Stimulated activated CD4-positive, alpha-beta T cell treated with anti-CD3 and anti-CD28 coated beads, Interleukin-15, amount 100 ng/mL, for 24 hours (primary cell): ENCODE results near the gene SMCO3.
"Not testable (repeated sequence)": the region's sequence is repeated elsewhere in the genome, so short reads cannot be mapped to it uniquely, and the experiment has no call there.

Experiments used
- DNase-seq: peaks from one replicate; pipeline ENCODE4 v3.0.0-alpha.2; 2020

SMCO3 gene

DNA sequence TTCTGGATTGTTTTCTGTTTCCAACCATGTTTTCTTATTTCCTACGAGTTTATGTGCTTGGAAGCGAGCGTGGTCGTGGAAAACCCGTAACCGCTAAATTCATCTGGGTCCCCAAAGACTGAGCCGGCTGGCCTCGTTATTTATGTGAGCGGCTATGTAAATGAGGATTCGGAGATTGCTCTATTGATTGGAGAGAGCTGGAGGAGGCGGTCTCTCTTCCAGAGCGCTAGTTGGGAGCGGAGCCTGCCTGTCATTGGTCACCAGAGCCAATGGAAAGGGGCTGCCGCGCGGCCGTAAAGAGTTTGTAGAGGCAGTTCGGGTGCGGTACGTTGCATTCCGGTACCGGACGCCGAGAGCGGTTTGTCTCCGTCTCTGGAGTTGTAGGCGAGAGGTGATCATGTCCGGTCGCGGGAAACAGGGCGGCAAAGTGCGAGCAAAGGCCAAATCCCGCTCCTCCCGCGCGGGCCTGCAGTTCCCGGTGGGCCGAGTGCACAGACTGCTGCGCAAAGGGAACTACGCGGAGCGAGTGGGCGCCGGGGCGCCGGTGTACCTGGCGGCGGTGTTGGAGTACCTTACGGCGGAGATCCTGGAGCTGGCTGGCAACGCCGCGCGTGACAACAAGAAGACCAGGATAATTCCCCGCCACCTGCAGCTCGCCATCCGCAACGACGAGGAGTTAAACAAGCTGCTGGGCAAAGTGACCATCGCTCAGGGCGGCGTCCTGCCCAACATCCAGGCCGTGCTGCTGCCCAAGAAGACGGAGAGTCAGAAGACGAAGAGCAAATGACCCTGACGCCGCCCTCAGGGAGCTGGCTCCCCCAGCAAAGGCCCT is 39.7 kb downstream of the SMCO3 start:
- DNase-seq, result peak; percentile 92

GRCh38 chr12:14773685-14774073 is 40.3 kb downstream of the SMCO3 start:
- no peak for DNase-seq

DNA sequence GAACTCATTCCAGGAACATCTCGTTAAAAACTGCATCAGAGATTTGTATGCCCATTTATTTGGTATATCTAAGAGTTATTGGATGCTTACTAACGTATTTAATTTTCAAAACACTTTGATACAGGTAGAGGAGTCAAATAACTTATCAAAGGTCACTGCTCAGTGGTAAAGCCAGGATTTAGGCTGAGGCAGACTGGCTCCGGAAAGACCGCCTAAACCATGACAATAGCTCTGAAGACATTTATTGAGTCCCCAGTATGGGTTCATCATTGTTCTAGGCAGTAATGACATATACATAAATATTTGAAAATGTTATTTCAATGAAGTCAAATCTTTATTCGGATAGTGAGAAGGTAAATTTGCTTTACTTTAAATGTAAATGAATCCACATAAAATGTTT is 41.0 kb downstream of the SMCO3 start:
- DNase-seq, result no peak

DNA sequence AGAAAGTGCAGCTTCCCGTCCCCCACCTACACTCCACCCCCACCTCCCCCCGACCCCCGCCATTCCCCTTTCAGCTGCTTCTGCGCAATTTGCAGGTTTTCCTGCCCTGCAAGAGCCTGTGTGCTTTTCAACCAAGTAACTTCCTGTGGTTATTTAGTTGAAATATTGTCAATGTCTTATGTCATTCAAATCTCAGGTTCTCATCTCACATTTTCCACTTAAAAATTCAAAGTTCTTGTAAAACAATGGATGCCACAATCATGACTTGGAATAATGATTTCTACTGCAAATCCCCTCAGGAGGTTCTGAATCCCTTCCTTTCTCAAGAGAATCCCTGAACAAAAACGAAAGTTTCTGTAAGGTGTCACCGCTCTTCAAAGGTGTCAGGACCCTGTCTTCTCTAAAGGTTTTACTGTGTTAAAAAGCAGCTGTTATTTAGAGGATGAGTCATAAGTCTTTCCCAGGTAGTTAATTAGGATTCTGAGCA is 42.3 kb downstream of the SMCO3 start:
- DNase-seq, result peak; percentile 28

DNA sequence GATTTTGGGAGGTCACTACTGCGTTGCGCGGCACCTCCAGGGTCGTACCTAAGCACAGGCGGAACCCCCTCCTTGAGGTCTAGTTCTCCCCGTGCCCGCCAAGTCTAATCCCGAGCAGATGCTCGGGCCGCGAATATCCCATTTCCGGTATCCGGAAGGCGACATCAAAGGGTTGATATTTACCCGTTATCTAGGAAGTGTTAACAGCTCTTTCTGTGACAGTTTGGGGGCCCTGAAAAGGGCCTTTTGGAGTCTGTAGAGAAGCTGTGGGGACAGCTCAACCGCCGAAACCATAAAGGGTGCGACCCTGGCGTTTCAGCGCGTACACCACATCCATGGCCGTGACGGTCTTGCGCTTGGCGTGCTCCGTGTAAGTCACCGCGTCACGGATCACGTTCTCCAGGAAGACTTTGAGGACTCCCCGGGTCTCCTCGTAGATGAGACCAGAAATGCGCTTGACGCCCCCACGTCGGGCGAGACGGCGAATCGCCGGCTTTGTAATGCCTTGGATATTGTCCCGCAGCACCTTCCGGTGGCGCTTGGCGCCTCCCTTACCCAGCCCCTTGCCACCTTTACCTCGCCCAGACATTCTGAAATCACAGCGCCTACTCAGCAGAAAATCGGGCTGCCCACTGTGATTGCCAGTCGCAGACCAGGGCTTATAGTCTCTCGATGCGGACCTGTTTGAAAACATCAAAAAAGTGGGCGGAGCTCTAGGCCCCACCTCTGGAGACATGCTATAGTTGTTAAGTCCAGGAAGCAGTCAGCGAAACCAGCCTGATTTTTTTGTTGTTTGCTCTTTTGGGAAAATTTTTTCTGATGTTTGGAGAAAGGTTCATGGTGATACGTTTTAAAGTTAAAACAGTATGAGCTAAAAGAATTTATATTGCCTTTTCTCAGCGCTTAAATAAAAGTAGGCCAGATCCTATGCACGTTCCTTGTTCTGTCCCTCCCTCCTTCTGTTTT is 43.2 kb downstream of the SMCO3 start:
- DNase-seq, result peak; percentile 93

DNA sequence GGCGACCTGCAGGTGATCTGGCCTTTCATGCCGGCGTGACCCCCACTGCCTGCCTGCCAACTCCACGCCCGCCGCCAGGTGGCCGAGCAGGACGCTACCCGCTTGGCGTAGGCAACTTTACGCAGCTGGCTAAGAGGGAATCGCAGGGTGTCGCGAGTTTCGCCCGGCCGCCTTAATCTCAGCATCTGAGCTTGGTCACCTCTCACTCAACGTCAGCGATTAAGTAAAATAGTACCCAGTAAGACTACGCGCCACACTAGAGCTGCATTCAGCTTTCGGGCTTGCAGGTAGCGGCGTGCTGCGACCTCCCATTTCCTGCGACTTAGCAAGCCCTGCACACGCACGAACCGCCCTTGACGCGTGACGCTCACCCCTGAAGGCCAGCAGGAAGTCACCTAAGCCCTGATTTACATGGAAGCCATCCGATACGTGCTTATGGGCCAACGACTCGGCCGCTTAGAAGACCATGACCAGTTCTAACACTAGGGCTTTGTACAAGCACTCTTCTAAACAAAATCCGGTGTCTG is 44.0 kb downstream of the SMCO3 start:
- DNase-seq, result peak; percentile 92

- peak; percentile 56 for DNase-seq
These were observed 44.5 kb downstream of the SMCO3 start for GRCh38 chr12:14769466-14769968.

GRCh38 chr12:14768823-14769405 is 45.1 kb downstream of the SMCO3 start:
- peak; percentile 57 for DNase-seq

- no peak for DNase-seq
These were observed 46.4 kb downstream of the SMCO3 start for GRCh38 chr12:14767617-14768016.

GRCh38 chr12:14766649-14767215 is 47.2 kb downstream of the SMCO3 start:
- no peak for DNase-seq

GRCh38 chr12:14766020-14766419 is 48.0 kb downstream of the SMCO3 start:
- not testable (repeated sequence) for DNase-seq

- no peak for DNase-seq
These were observed 48.6 kb downstream of the SMCO3 start for GRCh38 chr12:14765398-14765797.

DNA sequence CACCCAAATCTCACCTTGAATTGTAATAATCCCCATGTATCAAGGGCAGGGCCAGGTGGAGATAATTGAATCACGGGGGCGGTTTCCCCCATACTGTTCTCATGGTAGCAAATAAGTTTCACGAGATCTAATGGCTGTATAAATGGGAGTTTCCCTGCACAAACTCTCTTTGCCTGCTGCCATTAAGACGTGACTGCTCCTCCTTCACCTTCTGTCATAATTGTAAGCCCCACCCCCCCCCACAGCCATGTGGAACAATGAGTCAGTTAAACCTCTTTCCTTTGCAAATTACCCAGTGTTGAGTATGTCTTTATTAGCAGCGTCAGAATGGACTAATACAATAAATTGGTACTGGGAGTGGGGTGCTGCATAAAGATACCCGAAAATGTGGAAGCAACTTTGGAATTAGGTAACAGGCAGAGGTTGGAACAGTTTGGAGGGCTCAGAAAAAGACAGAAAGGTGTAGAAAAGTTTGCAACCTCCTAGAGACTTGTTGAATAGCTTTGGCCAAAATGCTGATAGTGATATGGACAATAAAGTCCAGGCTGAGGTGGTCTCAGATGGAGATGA is 54.2 kb downstream of the SMCO3 start:
- DNase-seq, result not testable (repeated sequence)

DNA sequence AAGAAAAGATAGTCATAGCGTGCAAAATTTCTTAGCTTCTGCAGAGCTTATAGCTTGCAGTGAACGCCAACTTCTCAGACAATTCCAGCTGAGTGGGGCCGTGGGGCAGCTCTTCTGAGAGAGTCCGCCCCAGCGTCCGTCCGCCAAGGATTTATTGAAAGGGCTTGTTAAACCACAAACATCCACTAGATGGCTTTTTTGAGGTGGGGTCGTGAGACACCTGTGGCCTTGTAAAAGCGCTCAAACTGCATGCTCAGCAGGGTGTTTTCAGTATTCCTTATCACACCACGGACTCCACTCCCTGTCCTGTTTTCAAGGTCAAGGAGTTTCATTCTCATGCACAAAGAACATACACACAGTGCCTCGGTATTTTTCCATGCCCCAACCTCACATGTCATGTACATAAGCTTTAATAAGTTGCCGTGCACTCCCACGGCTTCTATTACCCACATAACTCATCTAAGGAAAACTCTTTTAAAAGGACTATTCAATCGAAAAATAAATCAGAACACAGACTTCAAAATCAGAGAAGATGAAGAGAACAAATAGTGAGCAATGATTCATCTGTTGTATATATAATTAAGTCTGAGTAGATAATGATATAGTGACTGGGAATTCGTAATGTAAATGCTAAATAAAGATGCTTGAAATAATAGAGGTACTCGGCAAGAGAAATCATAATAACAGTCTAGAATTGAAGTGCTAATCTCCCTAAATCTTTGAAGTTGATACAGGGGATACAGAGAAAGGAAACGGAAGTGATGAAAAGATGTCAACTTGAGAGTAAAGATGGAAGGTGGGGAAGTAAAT is 57.4 kb downstream of the SMCO3 start:
- DNase-seq, result no peak
